SK-N-SH treated with all-trans-retinoic acid at 6 μM for 48 hours (cell line): ENCODE measurements around the gene ATP5F1A.
"Not testable (repeated sequence)": the region's sequence is repeated elsewhere in the genome, so short reads cannot be mapped to it uniquely, and the experiment has no call there.

ENCODE experiments used
- ATAC-seq: fragments of 200-7000 bp; cut with Tn5 transposase; 3 replicates; pipeline ENCODE4 v1.9.1; 2020; ENCODE audit warnings: mild to moderate bottlenecking, moderate library complexity
- ARNTL ChIP-seq: fragments of 450-650 bp; formaldehyde crosslinking; IDR thresholded peaks from 2 replicates; pipeline ENCODE4 v1.5.0; 2020; ENCODE audit warnings: low read depth, mild to moderate bottlenecking, moderate library complexity, borderline replicate concordance
- BACH2 ChIP-seq: fragments of 250-450 bp; sonication (Bioruptor Pico); IDR thresholded peaks from 2 replicates; pipeline ENCODE4 v1.9.0; 2021; ENCODE audit warnings: mild to moderate bottlenecking, borderline replicate concordance
- CSRNP3 ChIP-seq: fragments of 250-450 bp; sonication (Bioruptor Pico); IDR thresholded peaks from 2 replicates; pipeline ENCODE4 v1.5.1; 2021; ENCODE audit warnings: mild to moderate bottlenecking, moderate library complexity
- ESRRG ChIP-seq: fragments of 250-450 bp; sonication (Bioruptor Pico); IDR thresholded peaks from 2 replicates; pipeline ENCODE4 v1.6.1; 2021; ENCODE audit warnings: mild to moderate bottlenecking
- ISL1 ChIP-seq: fragments of 250-450 bp; sonication (Bioruptor Pico); IDR thresholded peaks from 2 replicates; pipeline ENCODE4 v2.1.2; 2022; ENCODE audit warnings: mild to moderate bottlenecking, moderate library complexity
- OSR1 ChIP-seq: fragments of 250-450 bp; sonication (Bioruptor Pico); IDR thresholded peaks from 2 replicates; pipeline ENCODE4 v1.8.0; 2022; ENCODE audit warnings: moderate library complexity, mild to moderate bottlenecking, inconsistent platforms
- PATZ1 ChIP-seq: fragments of 250-450 bp; sonication (Bioruptor Pico); IDR thresholded peaks from 2 replicates; pipeline ENCODE4 v1.8.0; 2020; ENCODE audit warnings: mild to moderate bottlenecking, moderate library complexity, borderline replicate concordance
- PPARA ChIP-seq: fragments of 250-450 bp; sonication (Bioruptor Pico); IDR thresholded peaks from 2 replicates; pipeline ENCODE4 v1.5.0; 2020; ENCODE audit warnings: mild to moderate bottlenecking, borderline replicate concordance
- TCF4 ChIP-seq: fragments of 250-450 bp; sonication (Bioruptor Pico); IDR thresholded peaks from 2 replicates; pipeline ENCODE4 v1.8.0; 2021; ENCODE audit warnings: mild to moderate bottlenecking, moderate library complexity, borderline replicate concordance
- TOX ChIP-seq: fragments of 250-450 bp; sonication (Bioruptor Pico); IDR thresholded peaks from 2 replicates; pipeline ENCODE4 v1.8.0; 2021; ENCODE audit warnings: mild to moderate bottlenecking, moderate library complexity, borderline replicate concordance
- TSHZ2 ChIP-seq: fragments of 250-450 bp; sonication (Bioruptor Pico); IDR thresholded peaks from 2 replicates; pipeline ENCODE4 v1.5.0; 2020; ENCODE audit warnings: mild to moderate bottlenecking, moderate library complexity
- ZC3H10 ChIP-seq: fragments of 250-450 bp; sonication (Bioruptor Pico); IDR thresholded peaks from 2 replicates; pipeline ENCODE4 v1.5.1; 2021; ENCODE audit warnings: mild to moderate bottlenecking, moderate library complexity
- ZFP3 ChIP-seq: fragments of 250-450 bp; sonication (Bioruptor Pico); IDR thresholded peaks from 2 replicates; pipeline ENCODE4 v1.5.0; 2020; ENCODE audit warnings: mild to moderate bottlenecking, moderate library complexity
- ZFP30 ChIP-seq: fragments of 450-650 bp; formaldehyde crosslinking; IDR thresholded peaks from 2 replicates; pipeline ENCODE4 v1.5.0; 2022; ENCODE audit warnings: mild to moderate bottlenecking, moderate library complexity
- ZNF70 ChIP-seq: fragments of 450-650 bp; formaldehyde crosslinking; IDR thresholded peaks from 2 replicates; pipeline ENCODE4 v1.5.0; 2020; ENCODE audit warnings: mild to moderate bottlenecking, moderate library complexity
- ZNF8 ChIP-seq: fragments of 450-650 bp; formaldehyde crosslinking; IDR thresholded peaks from 2 replicates; pipeline ENCODE4 v1.5.0; 2020; ENCODE audit warnings: mild to moderate bottlenecking, moderate library complexity
- TF ChIP-seq, protein P1 (sequence below): fragments of 250-450 bp; sonication (Bioruptor Pico); IDR thresholded peaks from 2 replicates; pipeline ENCODE4 v1.5.1; 2020; ENCODE audit warnings: low read depth, mild to moderate bottlenecking, moderate library complexity
- TF ChIP-seq, protein P2 (sequence below): fragments of 250-450 bp; sonication (Bioruptor Pico); IDR thresholded peaks from 2 replicates; pipeline ENCODE4 v1.8.0; 2021; ENCODE audit warnings: low read depth, mild to moderate bottlenecking, moderate library complexity, borderline replicate concordance

ATP5F1A gene

GRCh38 chr18:46130061-46130460 lies 32.0 kb upstream of the ATP5F1A start:
- TF ChIP-seq ESRRG (CRISPR knock-in tag) (no peak), ZC3H10 (CRISPR knock-in tag) (no peak), ISL1 (CRISPR knock-in tag) (no peak), OSR1 (no peak)
- TF ChIP-seq, protein P1, sequence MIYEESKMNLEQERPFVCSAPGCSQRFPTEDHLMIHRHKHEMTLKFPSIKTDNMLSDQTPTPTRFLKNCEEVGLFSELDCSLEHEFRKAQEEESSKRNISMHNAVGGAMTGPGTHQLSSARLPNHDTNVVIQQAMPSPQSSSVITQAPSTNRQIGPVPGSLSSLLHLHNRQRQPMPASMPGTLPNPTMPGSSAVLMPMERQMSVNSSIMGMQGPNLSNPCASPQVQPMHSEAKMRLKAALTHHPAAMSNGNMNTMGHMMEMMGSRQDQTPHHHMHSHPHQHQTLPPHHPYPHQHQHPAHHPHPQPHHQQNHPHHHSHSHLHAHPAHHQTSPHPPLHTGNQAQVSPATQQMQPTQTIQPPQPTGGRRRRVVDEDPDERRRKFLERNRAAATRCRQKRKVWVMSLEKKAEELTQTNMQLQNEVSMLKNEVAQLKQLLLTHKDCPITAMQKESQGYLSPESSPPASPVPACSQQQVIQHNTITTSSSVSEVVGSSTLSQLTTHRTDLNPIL (CRISPR knock-in tag) = no peak
- ATAC-seq = no peak

GRCh38 chr18:46126625-46127024 lies 28.5 kb upstream of the ATP5F1A start:
- ATAC-seq = not testable (repeated sequence)

- TF ChIP-seq ZFP30 (CRISPR knock-in tag) (no peak), PPARA (CRISPR knock-in tag) (no peak), TOX (CRISPR knock-in tag) (no peak), ZFP3 (CRISPR knock-in tag) (no peak), ARNTL (CRISPR knock-in tag) (no peak), ESRRG (CRISPR knock-in tag) (no peak), OSR1 (no peak), ZC3H10 (CRISPR knock-in tag) (no peak), ISL1 (CRISPR knock-in tag) (no peak)
- TF ChIP-seq, protein P1 (CRISPR knock-in tag) = no peak
- TF ChIP-seq, protein P2, sequence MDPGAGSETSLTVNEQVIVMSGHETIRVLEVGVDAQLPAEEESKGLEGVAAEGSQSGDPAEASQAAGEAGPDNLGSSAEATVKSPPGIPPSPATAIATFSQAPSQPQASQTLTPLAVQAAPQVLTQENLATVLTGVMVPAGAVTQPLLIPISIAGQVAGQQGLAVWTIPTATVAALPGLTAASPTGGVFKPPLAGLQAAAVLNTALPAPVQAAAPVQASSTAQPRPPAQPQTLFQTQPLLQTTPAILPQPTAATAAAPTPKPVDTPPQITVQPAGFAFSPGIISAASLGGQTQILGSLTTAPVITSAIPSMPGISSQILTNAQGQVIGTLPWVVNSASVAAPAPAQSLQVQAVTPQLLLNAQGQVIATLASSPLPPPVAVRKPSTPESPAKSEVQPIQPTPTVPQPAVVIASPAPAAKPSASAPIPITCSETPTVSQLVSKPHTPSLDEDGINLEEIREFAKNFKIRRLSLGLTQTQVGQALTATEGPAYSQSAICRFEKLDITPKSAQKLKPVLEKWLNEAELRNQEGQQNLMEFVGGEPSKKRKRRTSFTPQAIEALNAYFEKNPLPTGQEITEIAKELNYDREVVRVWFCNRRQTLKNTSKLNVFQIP (CRISPR knock-in tag) = no peak
Measured at GRCh38 chr18:46113751-46114150, 15.7 kb upstream of the ATP5F1A start.

DNA sequence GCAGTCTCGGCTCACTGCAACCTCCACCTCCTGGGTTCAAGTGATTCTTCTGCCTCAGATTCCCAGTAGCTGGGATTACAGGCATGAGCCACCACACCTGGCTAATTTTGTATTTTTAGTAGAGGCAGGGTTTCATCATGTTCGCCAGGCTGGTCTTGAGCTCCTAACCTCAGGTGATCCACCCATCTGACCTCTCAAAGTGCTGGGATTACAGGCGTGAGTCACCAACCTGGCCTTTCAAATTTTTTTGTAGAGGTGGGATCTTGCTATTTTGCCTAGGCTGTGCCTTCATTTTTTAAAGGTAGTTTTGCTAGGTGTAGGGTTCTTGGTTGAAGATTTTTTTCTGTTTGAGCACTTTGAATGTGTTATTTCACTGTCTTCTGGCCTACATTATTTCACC lies 12.3 kb upstream of the ATP5F1A start:
- ATAC-seq = no peak
- TF ChIP-seq ZNF8 (CRISPR knock-in tag) (no peak), PATZ1 (CRISPR knock-in tag) (no peak)

More at GRCh38 chr18:46113751-46114150, 15.7 kb upstream of the ATP5F1A start:
- ATAC-seq = no peak

- no peak for ATAC-seq
- TF ChIP-seq TSHZ2 (CRISPR knock-in tag) (no peak), TCF4 (CRISPR knock-in tag) (no peak), PATZ1 (CRISPR knock-in tag) (no peak), ZNF8 (CRISPR knock-in tag) (no peak), TOX (CRISPR knock-in tag) (no peak), ZNF70 (CRISPR knock-in tag) (no peak), ISL1 (CRISPR knock-in tag) (no peak), ARNTL (CRISPR knock-in tag) (no peak), BACH2 (CRISPR knock-in tag) (no peak), CSRNP3 (CRISPR knock-in tag) (no peak)
- TF ChIP-seq, protein P1 (CRISPR knock-in tag) = no peak
- TF ChIP-seq, all 23 proteins: peak for 0
Measured at GRCh38 chr18:46109386-46109785, 11.3 kb upstream of the ATP5F1A start.
